ENCODE data around the gene OPN1MW2.
"Not testable (repeated sequence)": the region's sequence is repeated elsewhere in the genome, so short reads cannot be mapped to it uniquely, and the experiment has no call there.

The OPN1MW2 gene

GRCh38 chrX:154248076-154248475 is 28.5 kb downstream of the OPN1MW2 start:
- DNase-seq (ENCODE audit: low spot score); H3K27ac ChIP-seq; POLR2A ChIA-PET (ENCODE audit: low non-redundant PET); CTCF ChIA-PET: not testable (repeated sequence)

DNA sequence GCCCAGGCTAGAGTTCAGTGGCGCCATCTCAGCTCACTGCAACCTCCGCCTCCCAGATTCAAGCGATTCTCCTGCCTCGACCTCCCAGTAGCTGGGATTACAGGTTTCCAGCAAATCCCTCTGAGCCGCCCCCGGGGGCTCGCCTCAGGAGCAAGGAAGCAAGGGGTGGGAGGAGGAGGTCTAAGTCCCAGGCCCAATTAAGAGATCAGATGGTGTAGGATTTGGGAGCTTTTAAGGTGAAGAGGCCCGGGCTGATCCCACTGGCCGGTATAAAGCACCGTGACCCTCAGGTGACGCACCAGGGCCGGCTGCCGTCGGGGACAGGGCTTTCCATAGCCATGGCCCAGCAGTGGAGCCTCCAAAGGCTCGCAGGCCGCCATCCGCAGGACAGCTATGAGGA is 37.7 kb downstream of the OPN1MW2 start, which contains the start of gene OPN1MW3:
Gene OPN1MW3, plus strand, starts transcription at position 301 of the 400 bp plus-strand sequence. Its CDS starts 38 bp downstream, at position 339.
- DNase-seq (ENCODE audit: low spot score); POLR2A ChIA-PET (ENCODE audit: low non-redundant PET); CTCF ChIA-PET; H3K27ac ChIP-seq: not testable (repeated sequence)

DNA sequence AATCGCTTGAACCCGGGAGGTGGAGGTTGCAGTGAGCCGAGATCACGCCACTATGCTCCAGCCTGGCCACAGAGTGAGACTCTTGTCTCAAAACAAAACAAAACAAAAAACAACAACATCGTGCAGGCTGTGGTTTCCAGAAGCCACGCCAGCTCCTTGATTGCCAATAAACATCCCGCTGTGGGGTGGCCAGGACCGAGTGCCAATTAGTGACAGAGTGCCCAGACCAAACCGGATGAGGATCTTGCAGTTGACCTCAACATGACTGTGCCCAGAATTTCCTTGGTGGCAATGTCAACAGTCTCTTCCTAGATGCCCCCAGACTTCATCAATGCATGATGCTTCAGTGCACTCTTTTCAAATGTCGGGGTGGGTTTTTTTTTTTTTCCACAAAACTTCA is 39.2 kb downstream of the OPN1MW2 start:
- DNase-seq (ENCODE audit: low spot score); CTCF ChIA-PET; POLR2A ChIA-PET (ENCODE audit: low non-redundant PET); H3K27ac ChIP-seq: not testable (repeated sequence)

DNA sequence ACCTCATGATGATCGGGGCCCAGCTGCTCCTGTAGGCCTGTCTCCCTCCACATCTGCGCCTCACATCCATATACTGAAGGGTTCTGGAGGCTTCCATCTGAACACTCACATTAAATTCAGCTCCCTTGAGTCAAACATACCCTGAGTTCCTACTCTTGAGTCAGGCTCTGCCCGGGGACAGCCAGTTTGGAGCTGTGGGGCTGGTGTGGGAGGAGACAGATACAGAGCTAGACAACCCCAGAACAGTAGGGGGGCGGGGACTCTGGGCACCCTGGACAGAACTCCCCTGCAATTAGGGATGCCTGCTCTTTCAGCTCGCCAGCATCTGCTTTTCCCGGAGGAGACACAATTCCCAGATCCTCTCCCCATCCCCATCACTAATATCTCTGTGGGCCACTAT is 43.5 kb downstream of the OPN1MW2 start:
- CTCF ChIA-PET; H3K27ac ChIP-seq; DNase-seq (ENCODE audit: low spot score); POLR2A ChIA-PET (ENCODE audit: low non-redundant PET): not testable (repeated sequence)

DNA sequence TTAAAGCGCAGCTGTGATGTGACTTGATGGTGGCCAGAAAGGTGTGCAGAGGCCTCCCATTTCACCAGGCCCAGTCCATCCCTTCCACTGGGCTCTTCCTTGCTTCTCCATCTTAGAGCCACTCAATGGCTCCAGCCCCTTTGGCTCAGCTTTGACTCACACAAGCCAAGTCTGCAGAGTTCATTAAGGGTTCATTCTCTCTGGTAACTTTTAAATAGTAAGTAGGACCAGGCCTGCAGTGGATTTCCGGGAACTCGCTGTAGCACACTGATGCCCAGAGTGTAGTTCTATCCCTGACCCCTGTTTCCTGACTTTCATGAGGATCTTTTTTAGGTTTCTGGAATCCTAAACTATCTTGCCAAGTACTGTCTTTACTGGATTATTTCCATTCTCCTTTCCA is 49.7 kb downstream of the OPN1MW2 start:
- H3K27ac ChIP-seq; DNase-seq (ENCODE audit: low spot score); CTCF ChIA-PET; POLR2A ChIA-PET (ENCODE audit: low non-redundant PET): not testable (repeated sequence)
